HG02870 (cell line): ENCODE data around the gene SLC2A14.
"Not testable (repeated sequence)": the region's sequence is repeated elsewhere in the genome, so short reads cannot be mapped to it uniquely, and the experiment has no call there.

Experiments
- ATAC-seq: cut with Tn5 transposase; IDR thresholded peaks from one replicate; pipeline ENCODE4 v1.9.1; 2021; ENCODE audit warnings: mild to moderate bottlenecking, moderate library complexity; ENCODE audit not compliant: unreplicated experiment

The SLC2A14 gene

DNA sequence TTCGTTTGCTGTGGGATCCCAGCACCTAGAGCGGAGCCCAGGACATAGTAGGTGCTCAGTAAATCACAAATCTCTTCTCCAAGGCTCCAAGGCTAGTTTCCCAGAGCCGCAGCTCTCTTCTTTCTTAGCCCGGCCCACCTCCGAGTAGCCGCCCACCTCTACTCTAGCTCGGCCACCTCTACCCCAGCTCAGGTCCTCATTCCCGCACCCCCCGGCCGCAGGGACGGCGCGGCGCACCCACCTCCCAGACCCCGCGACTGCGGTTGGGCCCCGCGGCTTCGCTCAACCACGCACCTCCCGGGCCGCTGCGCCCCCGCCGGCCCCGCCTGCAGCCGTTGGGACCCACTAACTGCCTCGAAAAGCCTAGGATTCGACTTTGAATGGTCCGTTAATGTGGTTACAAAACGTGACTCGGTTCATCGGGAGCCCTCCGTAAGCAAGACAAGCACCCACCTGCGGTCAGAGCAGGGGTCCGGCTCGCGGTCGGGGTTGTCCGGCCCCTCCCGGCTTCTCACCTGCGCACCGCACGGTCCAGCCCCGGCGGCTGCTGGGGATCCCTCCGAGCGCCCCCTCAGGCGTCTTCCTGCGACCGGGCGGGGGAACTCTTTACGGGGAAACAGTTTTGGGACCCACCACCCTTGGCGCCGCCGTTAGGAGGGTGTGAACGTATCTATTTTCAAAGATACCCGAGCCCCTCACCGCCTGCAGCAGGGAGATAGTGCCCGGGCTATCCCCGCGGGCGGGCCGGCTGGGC lies at the start of gene SLC2A14:
SLC2A14 (minus strand) TSS at position 350 of the 754 bp plus-strand sequence. CDS start 3,035 bp downstream, outside the sequence.
- no peak for ATAC-seq

DNA sequence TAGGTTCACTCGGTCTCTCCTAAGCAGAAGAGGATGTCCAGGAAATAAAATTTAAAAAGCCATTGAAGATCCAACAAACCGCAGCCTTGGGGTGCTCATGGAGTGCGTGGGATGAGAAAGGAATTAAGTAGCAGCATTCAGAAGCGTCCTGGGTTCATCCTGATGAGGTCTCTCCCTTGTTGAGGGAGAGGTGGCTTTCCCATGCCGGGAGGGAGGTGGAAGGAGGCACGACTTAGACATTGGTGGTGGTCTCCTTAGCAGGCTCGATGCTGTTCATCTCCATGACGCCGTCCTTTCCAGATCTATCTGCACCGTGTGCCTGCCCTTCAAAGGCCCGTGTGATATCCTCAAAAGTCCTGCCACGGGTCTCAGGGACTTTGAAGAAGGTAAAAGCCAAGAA lies 48.5 kb upstream of the SLC2A14 start:
- ATAC-seq, result not testable (repeated sequence)

DNA sequence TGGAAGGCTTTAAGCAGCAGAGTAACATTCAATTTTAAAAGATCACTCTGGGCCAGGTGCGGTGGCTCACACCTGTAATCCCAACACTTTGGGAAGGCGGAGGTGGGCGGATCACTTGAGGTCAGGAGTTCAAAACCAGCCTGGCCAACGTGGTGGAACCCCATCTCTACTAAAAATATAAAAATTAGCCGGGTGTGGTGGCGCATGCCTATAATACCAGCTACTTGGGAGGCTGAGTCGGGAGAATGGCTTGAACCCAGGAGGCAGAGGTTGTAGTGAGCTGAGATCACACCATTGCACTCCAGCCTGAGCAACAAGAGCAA lies 45.5 kb upstream of the SLC2A14 start:
- ATAC-seq, result not testable (repeated sequence)

DNA sequence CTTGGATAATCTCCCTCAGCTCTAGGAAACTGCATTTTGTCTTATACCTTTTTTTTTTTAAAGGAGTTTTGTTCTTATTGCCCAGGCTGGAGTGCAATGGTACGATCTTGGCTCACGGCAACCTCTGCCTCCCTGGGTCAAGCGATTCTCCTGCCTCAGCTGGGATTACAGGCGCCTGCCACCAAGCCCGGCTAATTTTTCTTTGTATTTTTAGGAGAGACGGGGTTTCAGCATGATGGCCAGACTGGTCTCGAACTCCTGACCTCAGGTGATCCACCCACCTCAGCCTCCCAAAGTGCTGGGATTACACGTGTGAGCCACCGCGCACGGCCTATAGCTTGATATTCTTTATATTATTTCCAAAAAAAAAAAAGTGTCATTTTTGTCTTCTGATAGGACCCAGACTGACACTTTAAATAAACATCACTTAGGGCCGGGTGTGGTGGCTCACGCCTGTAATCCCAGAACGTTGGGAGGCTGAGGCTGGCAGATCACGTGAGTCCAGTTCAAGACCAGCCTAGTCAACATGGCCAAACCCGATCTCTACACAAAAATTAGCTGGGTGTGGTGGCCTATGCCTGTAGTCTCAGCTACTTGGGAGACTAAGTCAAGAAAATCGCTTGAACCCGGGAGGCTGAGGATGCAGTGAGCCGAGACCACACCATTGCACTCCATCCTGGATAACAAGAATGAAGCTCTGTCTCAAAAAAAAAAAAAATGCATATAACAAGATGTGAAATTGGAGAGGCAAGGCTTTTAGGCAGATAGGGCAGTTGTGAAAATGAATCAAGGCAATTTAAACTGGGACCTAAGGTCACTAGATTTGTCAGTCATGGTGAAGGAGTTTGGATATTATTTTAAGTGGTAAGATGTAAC lies 44.9 kb upstream of the SLC2A14 start:
- ATAC-seq, result no peak

DNA sequence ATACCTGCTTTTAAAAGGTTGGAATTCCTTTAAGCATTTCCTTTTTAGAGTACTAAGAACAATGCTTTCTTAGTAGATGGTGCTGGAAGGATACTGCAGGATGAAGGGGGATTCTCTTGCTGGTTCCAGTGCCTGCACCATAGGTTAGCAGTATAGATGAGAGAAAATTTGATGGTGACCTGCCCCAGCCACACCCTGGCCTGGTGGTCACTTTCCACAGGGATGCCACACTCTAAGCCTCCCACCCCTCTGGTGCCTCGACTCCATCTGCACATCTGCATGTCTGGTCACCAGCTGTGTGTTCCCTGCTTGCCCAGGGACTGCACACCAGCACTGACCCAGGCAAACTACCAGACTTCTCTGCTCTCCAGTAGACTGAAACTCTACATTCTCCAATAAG lies 44.2 kb upstream of the SLC2A14 start:
- no peak for ATAC-seq

DNA sequence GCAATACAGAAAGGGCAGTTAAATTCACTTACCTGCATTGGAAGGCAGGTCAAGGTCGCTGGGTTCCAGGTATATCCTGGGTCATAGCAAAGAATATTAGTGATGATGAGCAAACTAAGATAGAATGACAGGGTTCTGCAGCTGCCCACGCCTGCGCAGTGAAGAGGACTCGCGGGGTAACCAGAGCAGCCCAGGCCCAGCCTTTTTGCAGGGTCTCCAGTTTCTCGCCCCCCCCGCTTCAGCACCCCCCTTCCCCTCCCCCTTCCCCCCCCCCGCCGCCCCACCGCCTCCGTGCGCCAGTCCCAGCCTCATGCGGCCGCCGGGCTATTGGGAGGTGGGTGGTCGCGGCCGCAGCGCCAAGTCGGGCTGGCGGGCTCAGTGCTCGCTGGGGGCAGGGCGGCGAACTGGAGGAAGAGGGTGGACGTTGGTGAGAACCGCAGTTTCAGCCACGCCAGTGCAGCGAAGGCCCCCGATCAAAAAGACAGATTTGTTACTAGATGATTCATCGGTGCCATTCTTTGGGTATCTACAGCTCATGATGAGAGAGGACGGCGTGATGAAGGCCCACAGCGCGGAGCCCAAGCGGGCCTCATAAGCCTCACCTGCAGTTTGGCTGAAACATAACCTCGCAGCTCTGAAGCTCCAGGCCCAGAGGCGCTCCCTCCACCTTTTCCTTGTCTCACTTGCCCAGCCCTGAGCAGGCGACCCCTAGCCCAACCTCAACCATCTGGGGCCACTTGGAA lies 43.1 kb upstream of the SLC2A14 start:
- no peak for ATAC-seq

DNA sequence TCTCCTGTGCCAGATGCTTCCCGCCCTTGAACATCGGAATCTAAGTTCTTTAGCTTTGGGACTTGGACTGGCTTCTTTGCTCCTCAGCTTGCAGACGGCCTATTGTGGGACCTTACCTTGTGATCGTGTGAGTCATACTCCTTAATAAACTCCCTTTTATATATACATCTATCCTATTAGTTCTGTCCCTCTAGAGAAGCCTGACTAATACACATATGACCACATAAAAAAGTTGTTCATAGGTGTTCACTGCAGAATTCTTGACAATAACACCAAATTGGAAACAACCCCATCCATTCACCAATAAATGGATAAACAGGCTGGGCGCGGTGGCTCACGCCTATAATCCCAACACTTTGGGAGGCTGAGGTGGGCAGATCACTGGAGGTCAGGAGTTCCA lies 37.4 kb upstream of the SLC2A14 start:
- ATAC-seq, result not testable (repeated sequence)

DNA sequence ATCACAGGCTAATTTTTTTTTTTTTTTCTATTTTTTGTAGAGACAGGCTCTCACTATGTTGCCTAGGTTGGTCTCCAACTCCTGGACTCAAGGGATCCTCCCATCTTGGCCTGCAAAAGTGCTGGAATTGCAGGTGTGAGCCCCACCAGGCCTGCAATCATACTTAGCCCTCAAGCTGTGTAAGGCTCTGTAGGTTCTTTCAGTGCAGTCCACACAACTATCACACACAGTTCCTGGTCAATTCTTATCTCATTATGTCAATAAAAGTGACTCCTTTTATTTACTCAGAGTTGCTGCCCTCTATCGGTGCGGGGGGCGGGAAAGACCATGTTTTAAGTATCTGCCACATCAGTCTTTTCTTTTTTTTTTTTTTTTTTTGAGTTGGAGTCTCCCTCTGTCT lies 34.3 kb upstream of the SLC2A14 start:
- ATAC-seq, result no peak

DNA sequence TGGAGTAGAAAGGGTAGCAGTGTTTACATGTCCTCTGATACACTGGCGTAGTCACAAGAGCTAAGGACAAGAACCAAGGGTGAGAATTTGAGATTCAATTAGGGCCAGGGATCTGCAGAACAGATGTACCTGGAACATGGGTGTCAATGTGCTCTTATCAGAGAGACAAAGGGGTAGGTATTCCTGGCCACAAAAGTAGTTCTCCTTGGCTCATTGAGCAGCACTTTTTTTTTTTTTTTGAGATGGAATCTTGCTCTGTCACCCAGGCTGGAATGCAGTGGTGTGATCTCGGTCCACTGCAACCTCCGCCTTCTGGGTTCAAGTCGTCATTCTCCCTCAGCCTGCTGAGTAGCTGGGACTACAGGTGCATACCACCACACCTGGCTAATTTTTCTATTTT lies 33.6 kb upstream of the SLC2A14 start:
- ATAC-seq, result not testable (repeated sequence)

DNA sequence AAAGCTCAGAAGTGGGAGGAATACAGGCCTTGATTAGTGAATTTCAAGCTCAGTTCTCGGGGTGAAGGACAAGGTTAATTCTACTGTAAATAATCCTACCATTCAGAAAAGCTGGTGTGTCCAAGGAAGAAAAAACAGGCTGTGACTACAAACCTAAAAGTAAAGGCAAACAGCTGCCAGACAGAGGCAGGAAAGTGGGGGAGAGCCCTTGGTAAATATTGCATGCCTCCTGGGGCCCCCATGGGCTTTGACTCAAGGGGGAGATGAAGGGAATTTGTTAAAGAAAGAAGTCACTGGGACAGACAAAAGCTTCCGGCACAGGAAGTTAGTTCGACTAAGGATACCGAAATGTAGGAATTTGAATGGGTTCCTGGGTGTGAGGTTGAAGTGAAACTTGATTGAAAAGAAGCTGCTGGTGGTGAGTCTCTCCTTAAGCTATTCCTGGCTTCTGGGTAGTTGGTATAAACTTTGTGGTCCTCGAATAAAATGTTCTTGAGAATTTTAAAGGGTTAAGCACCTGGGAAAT lies 32.9 kb upstream of the SLC2A14 start:
- ATAC-seq, result not testable (repeated sequence)

DNA sequence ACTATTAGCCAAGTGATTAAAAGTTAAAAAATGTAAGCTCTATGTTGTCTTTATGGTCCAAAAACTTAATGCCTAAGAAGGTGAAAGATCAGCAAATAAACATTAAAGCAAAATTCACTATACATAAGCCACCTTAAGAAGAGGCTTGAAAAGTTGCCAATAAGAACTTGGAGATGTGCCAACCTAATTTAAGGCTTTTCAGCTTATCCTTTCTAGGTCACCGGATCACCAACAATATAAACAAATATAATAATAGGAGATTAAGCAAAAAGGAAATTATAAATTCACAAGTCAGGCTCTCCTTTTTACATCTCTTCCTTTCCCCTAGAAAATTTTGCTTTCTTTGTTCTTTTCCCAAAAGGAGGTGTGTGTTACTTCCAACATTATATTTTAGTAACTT lies 32.4 kb upstream of the SLC2A14 start:
- ATAC-seq, result no peak

DNA sequence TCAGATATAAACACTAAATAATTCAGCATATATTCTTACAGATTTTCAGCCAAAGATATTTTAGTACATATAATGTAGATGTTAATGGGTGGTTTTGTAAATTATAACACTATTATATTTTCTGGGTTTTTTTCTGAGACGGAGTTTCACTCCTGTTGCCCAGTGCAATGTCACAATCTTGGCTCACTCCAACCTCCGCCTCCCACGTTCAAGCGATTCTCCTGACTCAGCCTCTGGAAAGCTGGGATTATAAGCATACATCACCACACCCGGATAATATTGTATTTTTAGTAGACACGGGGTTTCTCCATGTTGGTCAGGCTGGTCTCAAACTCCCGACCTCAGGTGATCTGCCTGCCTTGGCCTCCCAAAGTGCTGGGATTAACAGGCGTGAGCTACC lies 29.7 kb upstream of the SLC2A14 start:
- ATAC-seq, result not testable (repeated sequence)

DNA sequence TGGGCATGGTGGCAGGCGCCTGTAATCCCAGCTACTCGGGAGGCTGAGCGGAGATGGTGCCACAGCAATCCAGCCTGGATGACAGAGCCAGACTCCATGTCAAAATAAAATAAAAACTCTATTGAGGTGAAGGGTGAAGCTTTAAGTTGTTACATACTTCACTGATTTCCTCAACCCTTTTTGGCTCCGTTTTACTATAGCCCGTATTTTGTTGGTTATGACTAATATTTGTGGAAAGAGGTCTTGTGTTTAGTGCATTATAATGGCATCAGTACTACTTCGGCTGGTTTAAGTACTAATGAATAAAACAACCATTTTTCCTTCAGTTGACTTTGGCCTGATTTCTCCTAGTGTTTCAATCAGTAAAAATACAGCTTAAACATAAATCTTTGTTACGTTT lies 27.0 kb upstream of the SLC2A14 start:
- no peak for ATAC-seq

DNA sequence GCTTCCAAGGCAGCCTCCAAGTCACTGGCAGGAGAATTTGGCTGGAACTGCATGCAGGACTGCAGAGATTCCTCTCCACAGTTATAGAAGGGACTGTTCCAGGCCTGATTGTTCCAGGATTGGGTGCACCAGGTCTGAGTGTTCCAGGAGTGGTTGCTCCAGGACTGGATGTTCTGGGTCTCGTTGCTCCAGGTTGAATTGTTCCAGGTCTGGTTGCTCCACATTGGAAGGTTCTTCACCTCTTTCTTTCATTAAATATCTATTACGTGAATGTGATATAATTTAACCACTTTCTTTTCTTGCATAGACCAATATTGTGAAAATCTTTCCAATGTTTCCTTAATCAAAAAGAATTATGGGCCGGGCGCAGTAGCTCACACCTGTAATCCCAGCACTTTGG lies 24.0 kb upstream of the SLC2A14 start:
- ATAC-seq, result not testable (repeated sequence)

DNA sequence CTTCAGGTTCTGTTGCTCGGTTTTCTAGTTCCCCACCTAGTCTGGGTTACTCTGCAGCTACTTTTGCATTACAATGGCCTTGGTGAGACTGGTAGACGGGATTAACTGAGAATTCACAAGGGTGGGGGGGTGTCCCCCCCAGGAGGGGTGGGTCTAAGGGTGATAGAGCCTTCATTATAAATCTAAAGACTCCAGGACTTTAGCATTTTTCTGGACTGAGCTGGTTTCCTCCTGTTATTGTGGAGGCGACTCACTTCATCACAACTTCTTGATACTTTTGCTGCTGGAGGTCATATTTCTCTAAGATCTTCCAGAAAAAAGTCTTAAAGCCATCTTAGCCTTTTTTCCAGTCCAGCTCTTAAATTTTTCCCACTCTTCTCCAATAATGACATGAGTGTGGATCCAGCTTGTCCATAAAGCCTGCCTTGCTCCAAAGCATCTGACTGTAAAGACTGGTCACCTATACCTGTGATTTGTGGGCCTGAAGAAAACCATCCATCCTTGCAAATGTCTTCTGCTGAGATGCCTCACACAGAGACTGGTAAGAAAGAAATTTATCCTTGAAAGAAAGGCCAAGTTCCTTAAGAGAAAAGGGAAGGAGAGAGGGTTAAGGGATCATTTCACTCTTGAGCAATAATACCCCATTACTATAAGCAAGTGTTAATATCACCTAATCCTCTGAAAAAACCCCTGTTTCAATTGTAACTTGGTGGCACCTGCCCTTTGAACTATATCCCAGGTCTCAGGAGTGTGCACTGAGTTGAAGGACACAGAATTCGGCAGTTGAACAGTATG lies 19.7 kb upstream of the SLC2A14 start:
- no peak for ATAC-seq

DNA sequence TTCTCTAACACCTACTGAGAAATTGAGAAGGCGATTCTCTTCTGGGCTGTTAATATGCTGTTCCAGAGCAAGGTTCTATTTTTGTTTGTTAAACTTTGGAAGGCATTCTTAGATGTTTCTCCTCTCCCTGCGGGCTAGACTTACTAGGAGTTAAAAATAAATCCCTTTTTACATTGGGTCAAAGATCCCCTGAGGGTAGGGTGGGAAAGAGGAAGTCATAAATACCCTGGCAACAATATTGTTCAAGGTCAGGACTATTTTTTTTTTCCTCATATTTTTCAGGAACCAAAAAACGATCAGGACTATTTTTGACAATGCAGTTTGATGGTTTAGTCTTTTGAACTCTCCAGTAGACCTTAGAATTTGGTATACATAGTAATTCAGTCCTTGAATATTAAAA lies 12.0 kb upstream of the SLC2A14 start:
- ATAC-seq, result no peak

DNA sequence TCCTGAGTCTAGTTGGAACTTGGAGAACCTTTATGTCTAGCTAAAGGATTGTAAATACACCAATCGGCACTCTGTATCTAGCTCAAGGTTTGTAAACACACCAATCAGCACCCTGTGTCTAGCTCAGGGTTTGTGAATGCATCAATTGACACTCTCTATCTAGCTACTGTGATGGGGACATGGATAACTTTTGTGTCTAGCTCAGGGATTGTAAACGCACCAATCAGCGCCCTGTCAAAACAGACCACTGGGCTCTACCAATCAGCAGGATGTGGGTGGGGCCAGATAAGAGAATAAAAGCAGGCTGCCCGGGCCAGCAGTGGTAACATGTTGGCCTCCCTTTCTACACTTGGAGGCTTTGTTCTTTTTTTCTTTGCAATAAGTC lies 9.0 kb upstream of the SLC2A14 start:
- ATAC-seq, result not testable (repeated sequence)

DNA sequence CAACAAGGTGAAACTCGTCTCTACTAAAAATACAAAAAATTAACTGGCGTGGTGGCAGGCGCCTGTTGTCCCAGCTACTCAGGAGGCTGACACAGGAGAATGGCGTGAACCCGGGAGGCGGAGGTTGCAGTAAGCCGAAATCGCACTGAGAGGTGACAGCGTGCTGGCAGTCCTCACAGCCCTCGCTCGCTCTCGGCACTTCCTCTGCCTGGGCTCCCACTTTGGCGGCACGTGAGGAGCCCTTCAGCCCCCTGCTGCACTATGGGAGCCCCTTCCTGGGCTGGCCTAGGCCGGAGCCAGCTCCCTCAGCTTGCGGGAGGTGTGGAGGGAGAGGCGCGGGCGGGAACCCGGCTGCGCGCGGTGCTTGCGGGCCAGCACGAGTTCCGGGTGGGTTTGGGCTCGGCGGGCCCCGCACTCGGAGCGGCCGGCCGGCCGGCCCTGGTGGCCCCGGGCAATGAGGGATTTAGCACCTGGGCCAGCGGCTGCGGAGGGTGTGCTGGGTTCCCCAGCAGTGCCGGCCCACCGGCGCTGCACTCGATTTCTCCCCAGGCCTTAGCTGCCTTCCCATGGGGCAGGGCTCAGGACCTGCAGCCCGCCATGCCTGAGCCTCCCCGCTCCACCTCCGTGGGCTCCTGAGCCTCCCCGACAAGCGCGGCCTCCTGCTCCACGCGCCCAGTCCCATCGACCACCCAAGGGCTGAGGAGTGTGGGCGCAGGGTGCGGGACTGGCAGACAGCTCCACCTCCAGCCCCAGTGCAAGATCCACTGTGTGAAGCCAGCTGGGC lies 8.4 kb upstream of the SLC2A14 start:
- ATAC-seq, result not testable (repeated sequence)

DNA sequence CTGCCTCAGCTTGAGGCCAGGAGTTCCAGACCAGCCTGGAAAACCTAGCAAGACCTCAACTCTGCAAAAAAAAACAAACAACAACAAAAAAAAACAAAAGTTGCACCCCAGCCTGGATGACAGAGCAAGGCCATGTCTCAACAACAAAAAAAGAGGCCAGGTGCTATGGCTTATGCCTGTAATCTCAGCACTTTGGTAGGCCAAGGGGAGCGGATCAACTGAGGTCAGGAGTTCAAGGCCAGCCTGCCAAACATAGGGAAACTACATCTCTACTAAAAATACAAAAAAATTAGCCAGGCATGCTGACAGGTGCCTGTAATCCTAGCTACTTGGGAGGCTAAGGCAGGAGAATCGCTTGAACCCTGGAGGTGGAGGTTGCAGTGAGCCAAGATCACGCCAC lies 6.5 kb upstream of the SLC2A14 start:
- ATAC-seq, result no peak

DNA sequence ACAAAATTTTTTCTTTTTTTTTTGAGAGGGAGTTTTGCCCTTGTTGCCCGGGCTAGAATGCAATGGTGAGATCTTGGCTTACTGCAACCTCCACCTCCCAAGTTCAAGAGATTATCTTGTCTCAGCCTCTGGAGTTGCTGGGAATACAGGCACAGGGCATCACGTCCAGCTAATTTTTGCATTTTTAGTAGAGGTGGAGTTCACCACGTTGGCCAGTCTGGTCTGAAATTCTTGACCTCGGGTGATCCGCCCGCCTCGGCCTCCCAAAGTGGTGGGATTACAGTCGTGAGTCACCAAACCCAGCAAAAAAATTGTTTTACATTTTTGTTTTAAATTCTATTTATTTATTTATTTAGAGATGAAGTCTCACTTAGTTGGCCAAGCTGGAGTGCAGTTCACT lies 4.7 kb upstream of the SLC2A14 start:
- ATAC-seq, result no peak
